Cardiac muscle cell (in vitro differentiated cells and primary cell): ENCODE measurements around the gene HLA-DMA. TPM values are rescaled to one million over a fixed set of nuclear protein-coding genes. Genes with fewer than 3 reads are reported as not detected.

ENCODE experiments used
- DNase-seq, 2 donors: peaks; one replicate each; pipeline versions ENCODE4 v3.0.0 to v3.0.0-alpha.2; 2010 to 2017; ENCODE audit warnings: low read depth in 1 of 2, low spot score in 1 of 2
- H3K27ac ChIP-seq: fragments of 200-600 bp; sonication (generic); 2 replicates; pipeline ENCODE4 v1.5.1; 2016
- H3K27me3 ChIP-seq: fragments of 200-600 bp; sonication (generic); 2 replicates; pipeline ENCODE4 v1.6.0; 2016; ENCODE audit warnings: control low read depth
- H3K36me3 ChIP-seq: fragments of 200-600 bp; sonication (generic); 2 replicates; pipeline ENCODE4 v1.5.1; 2016; ENCODE audit warnings: control low read depth
- H3K4me1 ChIP-seq: fragments of 200-600 bp; sonication (generic); 2 replicates; pipeline ENCODE4 v1.8.1; 2017; ENCODE audit warnings: low read depth, mild to moderate bottlenecking, mixed run types
- H3K4me3 ChIP-seq: fragments of 200-600 bp; sonication (generic); 2 replicates; pipeline ENCODE4 v1.5.1; 2016; ENCODE audit warnings: mild to moderate bottlenecking
- H3K9me3 ChIP-seq: fragments of 200-600 bp; sonication (generic); 2 replicates; pipeline ENCODE4 v1.5.1; 2017; ENCODE audit warnings: low read depth, mild to moderate bottlenecking, control low read depth
- CTCF ChIP-seq: IDR thresholded peaks from 2 replicates; pipeline ENCODE4 v1.5.1; 2012; ENCODE audit warnings: low read depth, mild to moderate bottlenecking, low read length
- polyA plus RNA-seq: library from polyadenylated mRNA; unstranded; fragments of >200 nt; fragmentation: Nextera tagmentation; extraction: Ambion mirVana; gene quantifications from 2 replicates; pipeline ENCODE4 v1.2.1, GENCODE V29; 2016
- total RNA-seq: library from RNA; depleted of rRNA; stranded (reverse); fragments of >200 nt; gene quantifications from 2 replicates; pipeline ENCODE4 v1.2.3, GENCODE V29; 2016

HLA-DMA gene
- total and polyA plus RNA-seq, 2 experiments from 2014 or later: 2.9 to 3.7 TPM

GRCh38 chr6:32991972-32992371, 39.1 kb upstream of the HLA-DMA start:
- H3K4me1 ChIP-seq: no peaks in the 10 kb centered on the region
- TF ChIP-seq CTCF: no peak
- no peaks in the 10 kb centered on the region for H3K36me3 ChIP-seq
- no peak for DNase-seq
- no peaks in the 10 kb centered on the region for H3K9me3 ChIP-seq
- peaks cover 14% of the 10 kb centered on the region for H3K27me3 ChIP-seq
- H3K4me3 ChIP-seq: no peak overlapping the region
- no peak overlapping the region for H3K27ac ChIP-seq

GRCh38 chr6:32989368-32989767, 36.5 kb upstream of the HLA-DMA start:
- Histone ChIP-seq H3K9me3 (no peaks in the 10 kb centered on the region), H3K4me3 (no peak overlapping the region), H3K36me3 (no peaks in the 10 kb centered on the region), H3K27ac (no peak overlapping the region), H3K27me3 (no peaks in the 10 kb centered on the region), H3K4me1 (no peaks in the 10 kb centered on the region)
- DNase-seq: no peak
- TF ChIP-seq CTCF: no peak

DNA sequence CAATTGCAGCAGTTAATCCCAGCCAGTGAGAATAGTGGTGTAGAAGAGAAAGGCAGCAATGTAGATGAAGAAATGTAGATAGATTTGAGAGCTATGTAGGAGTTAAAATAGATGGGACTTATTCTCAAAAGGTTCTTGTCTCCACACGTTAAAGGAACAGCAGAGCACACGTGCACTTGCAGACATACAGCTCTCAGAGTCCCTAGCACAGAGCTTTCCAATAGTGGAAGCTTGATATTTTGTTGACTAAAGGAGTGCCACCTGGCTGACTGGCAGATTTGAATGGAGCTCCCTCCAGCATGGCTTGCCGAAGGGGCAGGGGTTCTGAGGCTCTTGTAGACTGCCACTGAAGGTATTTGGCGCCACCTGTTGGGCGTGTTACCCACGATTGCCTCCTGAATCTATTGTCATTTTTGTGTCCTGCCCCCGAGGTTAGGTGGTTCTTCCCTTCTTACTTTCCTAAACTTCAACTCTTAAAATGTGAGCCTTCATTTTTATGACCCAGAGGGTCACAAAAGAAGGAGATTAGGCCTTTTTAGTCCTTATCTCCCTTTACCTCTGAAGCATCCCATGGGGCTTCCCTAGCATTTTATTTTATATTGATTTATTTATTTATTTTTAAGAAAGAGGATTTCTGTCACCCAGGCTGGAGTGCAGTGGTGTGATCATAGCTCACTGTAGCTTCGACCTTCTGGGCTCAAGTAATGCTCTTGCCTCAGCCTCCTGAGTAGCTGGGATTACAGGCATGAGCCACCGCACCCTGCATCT, 31.9 kb upstream of the HLA-DMA start:
- H3K4me3 ChIP-seq: no peak overlapping the region
- H3K4me1 ChIP-seq: no peaks in the 10 kb centered on the region
- TF ChIP-seq CTCF: peak; percentile 83
- no peak overlapping the region for H3K27ac ChIP-seq
- no peaks in the 10 kb centered on the region for H3K9me3 ChIP-seq
- no peaks in the 10 kb centered on the region for H3K27me3 ChIP-seq
- DNase-seq: peak; percentile 89 to 93
- H3K36me3 ChIP-seq: peaks cover 24% of the 10 kb centered on the region

DNA sequence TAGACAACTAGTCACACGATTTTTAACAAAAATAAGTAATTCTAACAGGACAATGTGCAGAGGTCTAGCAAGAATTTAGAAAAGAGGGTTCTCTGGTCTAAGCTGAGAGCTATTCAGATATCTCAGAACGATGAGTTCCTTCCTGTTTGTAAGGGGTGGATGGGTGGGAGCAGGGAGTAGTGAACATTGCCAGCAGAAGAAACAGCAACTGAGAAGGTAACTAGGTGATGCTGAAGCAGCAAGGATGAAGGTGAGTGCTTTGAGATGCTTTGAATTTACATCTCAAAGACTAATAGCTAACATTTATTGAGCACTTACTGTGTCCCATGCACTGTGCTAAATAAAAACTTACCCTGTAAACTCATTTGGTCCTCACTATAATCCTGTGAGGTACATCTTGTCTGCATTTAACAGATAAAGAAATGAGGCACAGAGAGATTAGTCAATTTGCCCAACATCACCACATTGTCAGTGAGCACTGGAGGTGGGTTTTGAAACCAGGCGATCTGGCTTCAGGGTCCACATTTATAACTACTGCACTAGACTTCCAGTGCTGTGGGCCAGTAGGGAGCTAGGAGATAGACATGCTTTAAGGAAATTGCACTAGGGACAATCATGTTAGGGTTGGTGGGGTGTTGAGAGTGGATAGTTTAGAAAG, 31.2 kb upstream of the HLA-DMA start:
- peak overlapping the region; percentile 35 for H3K27ac ChIP-seq
- no peak overlapping the region for H3K4me3 ChIP-seq
- peaks cover 31% of the 10 kb centered on the region for H3K36me3 ChIP-seq
- no peaks in the 10 kb centered on the region for H3K4me1 ChIP-seq
- no peak for TF ChIP-seq CTCF
- H3K9me3 ChIP-seq: no peaks in the 10 kb centered on the region
- no peak for DNase-seq
- no peaks in the 10 kb centered on the region for H3K27me3 ChIP-seq

- no peaks in the 10 kb centered on the region for H3K27me3 ChIP-seq
- H3K27ac ChIP-seq: peak overlapping the region; percentile 35
Observed at GRCh38 chr6:32983493-32983848, 30.6 kb upstream of the HLA-DMA start.

More at GRCh38 chr6:32983493-32983848, 30.6 kb upstream of the HLA-DMA start:
- Histone ChIP-seq H3K4me1 (no peaks in the 10 kb centered on the region), H3K9me3 (no peaks in the 10 kb centered on the region), H3K36me3 (peaks cover 36% of the 10 kb centered on the region), H3K4me3 (no peak overlapping the region)
- DNase-seq: no peak
- TF ChIP-seq CTCF: no peak
